Ovary (tissue), 3 donors: ENCODE results near the gene ANLN.

ENCODE experiments used
- CTCF ChIP-seq, 3 donors: fragments of 450-650 bp in 2 of 3; fragments of 200-600 bp in 1 of 3; IDR thresholded peaks; one replicate each; pipeline versions ENCODE4 v1.5.1 to v1.8.0; 2016 to 2022; ENCODE audit warnings: antibody characterized with exemption in 3 of 3, mild to moderate bottlenecking in 1 of 3
- POLR2A ChIP-seq: fragments of 450-650 bp; IDR thresholded peaks from one replicate; pipeline ENCODE4 v1.6.1; 2017; ENCODE audit warnings: antibody characterized with exemption, mild to moderate bottlenecking, moderate library complexity
- donor health status: DM: no; HTN: no; CAD: no.

GRCh38 chr7:36487756-36488336, 98.2 kb downstream of the ANLN start:
- TF ChIP-seq CTCF (IDR thresholded peaks at IDR 0.05) (peak; percentile 14 to 58 (median 52)), POLR2A (no peak)
